GM12878 (cell line): Measurements from ENCODE around the gene ULBP2. TPM values are rescaled to one million over a fixed set of nuclear protein-coding genes. Genes with fewer than 3 reads are reported as not detected.
"Not testable (repeated sequence)": the region's sequence is repeated elsewhere in the genome, so short reads cannot be mapped to it uniquely, and the experiment has no call there.

Experiments
- ATAC-seq: fragments of 200-7000 bp; cut with Tn5 transposase; 3 replicates; pipeline ENCODE4 v1.9.1; 2020; ENCODE audit warnings: mild to moderate bottlenecking, moderate library complexity
- BruUV-seq: library from RNA; stranded (reverse); fragments of 400-500 nt; replicated peaks from 2 replicates; lab custom pipeline; 2021; lab: Mats Ljungman, UMichigan
- CTCF ChIA-PET: fragments of 300-600 bp; sonication (Branson Sonifier 250); formaldehyde crosslinking; extraction: SDS; loops from one replicate; lab custom pipeline; 2021; ENCODE audit warnings: inconsistent platforms; lab: Yijun Ruan, JAX
- POLR2A ChIA-PET: fragments of 350-600 bp; formaldehyde crosslinking; extraction: SDS; loops from one replicate; lab custom pipeline; 2021; ENCODE audit warnings: inconsistent platforms; lab: Charles Lee
- RAD21 ChIA-PET: fragments of 300-600 bp; sonication (Branson Sonifier 250); formaldehyde crosslinking; loops from one replicate; lab custom pipeline; 2023; ENCODE audit warnings: antibody characterized with exemption; ENCODE audit not compliant: unreplicated experiment; lab: Charles Lee
- SMC1A ChIA-PET: fragments of 300-600 bp; sonication (Branson Sonifier 250); formaldehyde crosslinking; loops from one replicate; lab custom pipeline; 2023; ENCODE audit not compliant: unreplicated experiment, uncharacterized antibody; lab: Charles Lee
- DNase-seq: peaks from one replicate; pipeline ENCODE4 v3.0.0-alpha.2; 2011; ENCODE audit warnings: low read depth, low spot score
- FAIRE-seq: peaks from 3 replicates; lab custom pipeline; 2011; peaks lifted over from hg19 to GRCh38; lab: Jason Lieb, UNC
- H2AFZ ChIP-seq: 2 replicates; pipeline ENCODE4 v1.6.0; 2011; ENCODE audit warnings: low read depth, low read length, control low read depth; ENCODE audit not compliant: control insufficient read depth
- H3K27ac ChIP-seq: 2 replicates; pipeline ENCODE4 v1.5.1; 2011; ENCODE audit warnings: control low read depth; ENCODE audit not compliant: control insufficient read depth, insufficient read depth
- H3K27me3 ChIP-seq, 2 experiments: replicated peaks in 1 of 2; 2 replicates each; pipeline versions ENCODE4 v1.6.0 to v1.6.1; 2011; ENCODE audit warnings: low read length in 1 of 2; ENCODE audit not compliant: control insufficient read depth in 2 of 2, insufficient read depth in 2 of 2
- H3K36me3 ChIP-seq, 2 experiments: 2 replicates each; pipeline ENCODE4 v1.5.1; 2011; ENCODE audit warnings: low read length in 1 of 2; ENCODE audit not compliant: control insufficient read depth in 2 of 2, insufficient read depth in 2 of 2
- H3K4me1 ChIP-seq: 2 replicates; pipeline ENCODE4 v1.6.1; 2011; ENCODE audit warnings: mild to moderate bottlenecking, low read length, moderate library complexity, mixed read lengths; ENCODE audit not compliant: control insufficient read depth, insufficient read depth
- H3K4me2 ChIP-seq: 2 replicates; pipeline ENCODE4 v1.6.0; 2011; ENCODE audit warnings: control low read depth; ENCODE audit not compliant: control insufficient read depth, insufficient read depth
- H3K4me3 ChIP-seq: fragments of 200-600 bp; sonication (generic); 2 replicates; pipeline ENCODE4 v1.5.1; 2016
- H3K79me2 ChIP-seq: 2 replicates; pipeline ENCODE4 v1.6.0; 2011; ENCODE audit warnings: low read length; ENCODE audit not compliant: control insufficient read depth, insufficient read depth
- H3K9ac ChIP-seq: 2 replicates; pipeline ENCODE4 v1.8.0; 2011; ENCODE audit warnings: low read length, control low read depth, mixed read lengths; ENCODE audit not compliant: control insufficient read depth, insufficient read depth
- H3K9me3 ChIP-seq: replicated peaks from 3 replicates; pipeline ENCODE4 v1.5.1; 2011; ENCODE audit warnings: mild to moderate bottlenecking, low read length; ENCODE audit not compliant: control insufficient read depth, insufficient read depth
- H4K20me1 ChIP-seq: 2 replicates; pipeline ENCODE4 v1.6.0; 2011; ENCODE audit not compliant: control insufficient read depth, insufficient read depth
- BCL11A ChIP-seq: IDR thresholded peaks from 2 replicates; pipeline ENCODE4 v1.6.1; 2011; ENCODE audit warnings: low read depth, low read length
- CBFB ChIP-seq: IDR thresholded peaks from 2 replicates; pipeline ENCODE4 v1.6.1; 2016; ENCODE audit warnings: antibody characterized with exemption, low read depth
- GATAD2B ChIP-seq: fragments of 450-650 bp; conservative IDR thresholded peaks from 2 replicates; pipeline ENCODE4 v1.6.1; 2017; ENCODE audit warnings: low read depth, mild to moderate bottlenecking, moderate library complexity
- IKZF2 ChIP-seq, 2 experiments: fragments of 450-650 bp; IDR thresholded peaks; 2 replicates each; pipeline ENCODE4 v1.6.1; 2017; ENCODE audit warnings: mild to moderate bottlenecking in 2 of 2, moderate library complexity in 2 of 2
- NR2F1 ChIP-seq: fragments of 450-650 bp; conservative IDR thresholded peaks from 2 replicates; pipeline ENCODE4 v1.6.1; 2017; ENCODE audit warnings: mild to moderate bottlenecking
- TARDBP ChIP-seq: IDR thresholded peaks from 2 replicates; pipeline ENCODE4 v1.6.1; 2016; ENCODE audit warnings: borderline replicate concordance
- WGBS: methylation state at CpG from one replicate; pipeline ENCODE4 v1.1.6; 2016; ENCODE audit warnings: low lambda C conversion rate; ENCODE audit not compliant: insufficient replicate concordance, insufficient coverage; ENCODE audit errors: missing lambda C conversion rate; 5-methylcytosine and 5-hydroxymethylcytosine counted together
- in situ Hi-C: fragments of 300-500 bp; cut with MboI; formaldehyde crosslinking; loops from 9 replicates; pipeline ENCODE4 v1.14.3; 2018; ENCODE audit warnings: mixed read lengths
- intact Hi-C: fragments of 100-400 bp; cut with micrococcal nuclease; formaldehyde crosslinking; loops from one replicate; pipeline ENCODE4 v1.14.2; 2022; ENCODE audit not compliant: unreplicated experiment
- polyA plus RNA-seq, 11 experiments: library from polyadenylated mRNA; depleted of rRNA in 4 of 11; unstranded in 6 of 11; stranded (reverse) in 5 of 11; fragments of >200 nt; fragmentation: Nextera tagmentation in 4 of 11; fragmentation: Illumina TruSeq in 1 of 11; extraction: Ambion mirVana in 4 of 11; extraction: Trizol in 1 of 11; gene quantifications; 1 replicate in 1 of 11; 2 replicates in 10 of 11; pipeline versions ENCODE4 v1.2.1 to v1.2.3, GENCODE V29; 2011 to 2016; ENCODE audit warnings: inconsistent platforms in 2 of 11, missing spikeins in 2 of 11, low read depth in 1 of 11
- total RNA-seq, 4 experiments: library from RNA; depleted of rRNA in 3 of 4; stranded (reverse); fragments of >200 nt in 3 of 4; fragmentation: Illumina TruSeq in 1 of 4; extraction: Trizol in 1 of 4; gene quantifications; 2 replicates each; pipeline versions ENCODE4 v1.2.1 to v1.2.3, GENCODE V29; 2013 to 2021

Gene ULBP2
- total and polyA plus RNA-seq, 10 of the 15 experiments (the other 5 are each of a cell fraction or from before 2014, with no cell fraction given): 0.16 to 2.5 (median 0.22) TPM; not detected in 3

GRCh38 chr6:149990661-149991471 lies 49.1 kb downstream of the ULBP2 start (continued):
- peak; percentile 30 to 37; a peak in 1 of 4 replicates for TF ChIP-seq IKZF2 (IDR thresholded peaks at IDR 0.05)
- 0 out of 2 replicates have a peak, but pooled peaks have one; percentile 10 for TF ChIP-seq BCL11A
- no peak for TF ChIP-seq TARDBP
- TF ChIP-seq GATAD2B: 0 out of 2 replicates have a peak, but pooled peaks have one; percentile 51
- TF ChIP-seq NR2F1: peak; percentile 34; the same call in 1 of the 2 replicates
- TF ChIP-seq CBFB: no peak

GRCh38 chr6:149991472-149991795 lies 49.6 kb downstream of the ULBP2 start:
- RAD21 ChIA-PET: interaction anchor here (1.7 kb wide), 1 partner anchor 16 kb away, joined by 3 read pairs; no protein-coding TSS in a partner anchor
- SMC1A ChIA-PET: interaction anchor here (1.4 kb wide), 1 partner anchor 18 kb away, joined by 3 read pairs; no protein-coding TSS in a partner anchor
- ATAC-seq: peak; percentile 89
- BruUV-seq, H2AFZ ChIP-seq, H3K79me2 ChIP-seq, H3K9me3 ChIP-seq, DNase-seq, in situ Hi-C loops, intact Hi-C loops, H3K4me3 ChIP-seq, H3K27ac ChIP-seq, H3K36me3 ChIP-seq, CTCF ChIA-PET, FAIRE-seq, H3K9ac ChIP-seq, H4K20me1 ChIP-seq: not testable (repeated sequence)
- 3% methylated on average over 6 of the region's 7 CpGs for WGBS
- peak overlapping the region; percentile 79; the same call in 1 of the 2 replicates for H3K4me2 ChIP-seq
- peaks cover 5 to 25% of the 10 kb centered on the region in 2 experiments for H3K27me3 ChIP-seq
- H3K4me1 ChIP-seq: peaks cover 14% of the 10 kb centered on the region
- POLR2A ChIA-PET: interaction anchor here (0.6 kb wide), 1 partner anchor 252 kb away, joined by 3 read pairs; no protein-coding TSS in a partner anchor
